RWPE1 (cell line): ENCODE data around the gene ACVR1.
A peak's percentile ranks its signal among the peaks of the same experiment; 100 is the strongest.

ENCODE experiments used
- CTCF ChIA-PET: fragments of 350-600 bp; sonication (Branson Sonifier 250); formaldehyde crosslinking; extraction: SDS; loops from one replicate; lab custom pipeline; 2021; lab: Yijun Ruan, JAX
- POLR2A ChIA-PET: fragments of 400-600 bp; formaldehyde crosslinking; extraction: SDS; loops from one replicate; lab custom pipeline; 2020; ENCODE audit warnings: antibody characterized with exemption; ENCODE audit not compliant: low non-redundant PET; lab: Yijun Ruan, JAX
- DNase-seq: peaks from one replicate; pipeline ENCODE4 v3.0.0; 2012; ENCODE audit warnings: low spot score
- H3K27ac ChIP-seq: fragments of 450-650 bp; 2 replicates; pipeline ENCODE4 v1.5.1; 2017
- TF ChIP-seq, protein P1 (sequence below): fragments of 450-650 bp; conservative IDR thresholded peaks from 2 replicates; pipeline ENCODE4 v1.5.1; 2017; ENCODE audit warnings: low read depth, mild to moderate bottlenecking

The ACVR1 gene

DNA sequence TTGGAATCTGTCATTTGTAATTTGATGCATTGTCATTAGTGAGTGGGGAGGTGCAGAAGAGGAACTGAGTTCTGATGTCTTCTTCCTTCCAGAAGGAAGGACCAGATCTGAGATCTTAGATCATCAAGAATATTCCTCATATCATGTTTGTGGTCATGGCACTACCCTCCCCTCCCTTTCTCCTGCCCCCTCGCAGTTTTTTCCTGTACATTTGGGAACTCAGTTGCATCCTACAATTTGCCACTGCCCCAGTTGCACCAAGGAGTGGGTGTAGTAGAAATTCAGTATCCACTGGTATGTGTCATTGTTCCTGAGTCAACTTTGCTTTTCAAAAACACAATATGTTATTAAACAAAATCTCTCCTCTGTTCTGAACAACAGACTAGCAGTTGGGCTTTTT is 26.6 kb upstream of the ACVR1 start:
- ChIA-PET CTCF (interaction anchor here (0.7 kb wide), 1 partner anchor 122 kb away, joined by 5 read pairs; no protein-coding TSS in a partner anchor), POLR2A (no interaction called here)
- no peak for DNase-seq
- TF ChIP-seq, protein P1, sequence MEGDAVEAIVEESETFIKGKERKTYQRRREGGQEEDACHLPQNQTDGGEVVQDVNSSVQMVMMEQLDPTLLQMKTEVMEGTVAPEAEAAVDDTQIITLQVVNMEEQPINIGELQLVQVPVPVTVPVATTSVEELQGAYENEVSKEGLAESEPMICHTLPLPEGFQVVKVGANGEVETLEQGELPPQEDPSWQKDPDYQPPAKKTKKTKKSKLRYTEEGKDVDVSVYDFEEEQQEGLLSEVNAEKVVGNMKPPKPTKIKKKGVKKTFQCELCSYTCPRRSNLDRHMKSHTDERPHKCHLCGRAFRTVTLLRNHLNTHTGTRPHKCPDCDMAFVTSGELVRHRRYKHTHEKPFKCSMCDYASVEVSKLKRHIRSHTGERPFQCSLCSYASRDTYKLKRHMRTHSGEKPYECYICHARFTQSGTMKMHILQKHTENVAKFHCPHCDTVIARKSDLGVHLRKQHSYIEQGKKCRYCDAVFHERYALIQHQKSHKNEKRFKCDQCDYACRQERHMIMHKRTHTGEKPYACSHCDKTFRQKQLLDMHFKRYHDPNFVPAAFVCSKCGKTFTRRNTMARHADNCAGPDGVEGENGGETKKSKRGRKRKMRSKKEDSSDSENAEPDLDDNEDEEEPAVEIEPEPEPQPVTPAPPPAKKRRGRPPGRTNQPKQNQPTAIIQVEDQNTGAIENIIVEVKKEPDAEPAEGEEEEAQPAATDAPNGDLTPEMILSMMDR = no peak
- no peak overlapping the region for H3K27ac ChIP-seq

DNA sequence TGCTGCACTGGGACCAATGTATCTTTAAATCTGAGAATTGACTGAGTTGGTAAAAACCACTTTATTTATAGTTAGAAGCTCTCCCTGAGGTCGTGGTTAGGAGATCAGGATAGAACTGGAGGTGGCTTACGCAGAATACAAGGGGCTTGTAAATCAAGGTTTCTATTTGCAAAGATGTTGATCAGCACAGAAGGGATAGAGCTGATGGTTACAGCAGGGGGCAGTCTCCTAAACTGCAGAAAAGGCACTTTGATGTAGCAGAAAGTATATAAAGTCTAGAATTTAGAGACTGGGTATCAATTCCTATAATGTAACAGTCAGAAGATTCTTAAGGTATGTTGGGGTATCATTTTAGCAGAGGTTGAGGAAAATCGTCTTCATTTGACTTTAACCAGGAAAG is 25.2 kb upstream of the ACVR1 start:
- no peak for DNase-seq
- ChIA-PET CTCF (interaction anchor here (0.6 kb wide), 1 partner anchor 50 kb away, joined by 5 read pairs; no protein-coding TSS in a partner anchor), POLR2A (no interaction called here)
- TF ChIP-seq, protein P1 = no peak
- H3K27ac ChIP-seq = no peak overlapping the region

DNA sequence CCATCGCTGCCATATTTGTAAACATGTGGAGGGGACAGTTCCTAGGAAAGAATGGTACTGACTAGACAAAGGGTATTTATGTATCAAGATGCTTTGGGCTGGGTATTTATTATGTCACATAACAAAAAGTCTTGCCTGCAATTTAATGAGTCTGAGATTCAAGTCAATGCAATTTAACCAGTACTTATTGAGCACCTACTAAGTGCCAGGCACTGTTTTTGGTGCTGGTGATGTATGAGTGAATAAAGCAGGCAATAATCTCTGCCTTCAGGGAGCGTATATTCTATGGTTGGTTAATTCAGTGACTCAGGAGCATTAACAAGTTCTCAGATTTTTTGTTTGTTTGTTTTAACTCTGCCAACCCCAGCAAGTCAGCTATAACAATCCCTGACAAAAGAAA is 24.6 kb upstream of the ACVR1 start:
- ChIA-PET POLR2A (no interaction called here), CTCF (no interaction called here)
- no peak for DNase-seq
- no peak overlapping the region for H3K27ac ChIP-seq
- TF ChIP-seq, protein P1 = no peak

DNA sequence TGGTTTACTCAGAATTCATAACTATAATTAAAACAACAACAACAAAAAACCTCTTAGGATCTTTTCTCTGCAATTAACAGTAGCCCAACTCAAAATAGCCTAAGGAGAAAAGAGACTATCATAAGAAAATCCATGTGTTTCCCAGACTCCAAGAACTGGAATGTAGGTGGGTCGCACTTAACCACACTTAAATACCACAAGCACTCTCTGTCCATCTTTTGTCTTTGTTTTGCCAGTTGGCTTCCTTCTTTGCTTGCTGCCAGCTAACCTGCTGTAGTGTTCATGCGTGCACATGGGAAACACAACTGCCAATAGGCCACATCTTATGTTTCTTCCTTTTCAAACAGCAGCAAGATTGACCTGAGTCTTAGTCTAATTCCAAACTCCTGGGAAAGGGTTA is 24.1 kb upstream of the ACVR1 start:
- TF ChIP-seq, protein P1 = no peak
- no peak for DNase-seq
- ChIA-PET POLR2A (no interaction called here), CTCF (no interaction called here)
- no peak overlapping the region for H3K27ac ChIP-seq

DNA sequence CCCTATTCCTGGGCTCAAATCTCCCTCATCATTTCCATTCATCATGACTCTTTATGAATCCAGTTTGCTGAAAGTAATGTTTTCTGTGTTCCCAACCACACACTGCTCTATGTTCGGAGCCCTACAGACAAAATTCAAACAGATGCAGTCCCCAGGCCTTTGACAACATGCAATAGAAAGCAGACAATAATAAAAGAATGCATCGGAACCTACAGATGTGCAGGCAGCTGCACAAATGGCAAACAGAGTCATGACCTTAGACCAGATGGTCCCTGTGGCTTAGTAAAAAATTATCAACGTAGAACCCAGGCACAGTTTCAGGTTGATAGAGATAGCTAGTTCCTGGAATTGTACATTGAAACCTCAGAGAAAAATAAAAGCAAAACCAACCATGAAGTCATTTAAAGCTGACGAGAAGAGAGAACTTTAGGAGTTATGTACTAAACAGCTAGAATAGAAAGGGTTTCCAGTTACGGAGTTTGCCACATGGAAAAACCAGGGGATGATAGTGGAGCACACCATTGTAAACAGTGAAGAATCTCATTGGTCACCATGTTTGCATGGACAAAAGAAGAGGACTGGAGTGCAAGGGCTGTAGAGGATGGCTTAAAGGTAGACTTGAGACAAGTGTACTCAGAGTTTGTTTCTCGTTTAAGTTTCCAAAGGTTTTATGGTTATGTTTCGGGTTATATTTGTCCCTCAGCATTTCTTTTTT is 23.2 kb upstream of the ACVR1 start:
- no peak overlapping the region for H3K27ac ChIP-seq
- DNase-seq = no peak
- ChIA-PET POLR2A (interaction anchor here (1.0 kb wide), 1 partner anchor 23 kb away, joined by 3 read pairs; the partner anchor contains the start of gene ACVR1), CTCF (interaction anchor here (0.9 kb wide), 1 partner anchor 126 kb away, joined by 3 read pairs; no protein-coding TSS in a partner anchor)
- TF ChIP-seq, protein P1 = no peak

DNA sequence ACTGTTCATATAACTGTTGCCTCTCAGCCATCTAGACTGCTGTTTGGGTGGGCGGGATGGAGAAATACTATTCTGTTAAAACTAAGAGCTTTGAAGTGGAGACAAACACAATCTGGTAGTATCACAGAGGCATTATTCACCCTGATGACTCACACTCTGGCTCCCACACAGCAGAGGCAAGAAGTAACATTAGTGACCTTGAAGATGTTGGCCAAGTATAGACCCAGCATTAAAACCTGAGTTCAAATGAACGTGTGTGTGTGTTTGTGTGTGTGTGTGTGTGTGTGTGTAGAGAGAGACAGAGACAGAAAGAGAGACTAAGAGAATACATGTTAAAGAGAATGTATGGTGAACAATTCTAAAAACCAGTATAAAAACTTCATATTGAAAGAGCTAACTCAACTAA is 22.5 kb upstream of the ACVR1 start:
- ChIA-PET POLR2A (interaction anchor here (1.0 kb wide), 1 partner anchor 22 kb away, joined by 3 read pairs; the partner anchor contains the start of gene ACVR1), CTCF (interaction anchor here (0.6 to 1.0 kb wide), 3 partner anchors 22 to 177 kb away, joined by 3 to 4 read pairs (median 3); partner anchors contain the start of gene ACVR1)
- TF ChIP-seq, protein P1 = no peak
- DNase-seq = peak; percentile 64
- no peak overlapping the region for H3K27ac ChIP-seq
